Measurements from ENCODE around the gene KRI1.
"Not testable (repeated sequence)": the region's sequence is repeated elsewhere in the genome, so short reads cannot be mapped to it uniquely, and the experiment has no call there.

Gene KRI1

DNA sequence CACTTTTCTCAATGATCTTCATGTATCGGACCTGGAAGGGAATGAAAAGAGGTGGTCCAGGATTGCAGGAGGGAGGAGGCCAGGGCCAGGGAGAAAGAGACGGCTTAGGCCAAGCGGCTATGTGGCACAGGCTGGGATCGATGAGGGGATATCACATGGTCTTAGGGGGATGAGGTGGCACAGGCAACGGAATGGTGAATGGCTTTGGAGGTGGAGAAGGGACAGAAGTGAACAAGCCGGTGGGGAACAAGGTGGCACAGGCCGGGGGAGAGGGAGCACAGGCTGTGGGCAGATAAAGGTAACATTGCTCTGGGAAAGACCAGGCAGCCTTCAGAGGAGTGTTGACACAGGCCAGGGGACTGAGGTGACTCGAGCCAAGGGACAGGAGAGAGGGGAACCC lies 8.7 kb upstream of the KRI1 start:
- no peak for DNase-seq

- DNase-seq = not testable (repeated sequence)
Measured at GRCh38 chr19:10573793-10574192, 8.0 kb upstream of the KRI1 start.

GRCh38 chr19:10568826-10569651 lies 3.2 kb upstream of the KRI1 start, which contains the start of gene CDKN2D:
TSS of gene CDKN2D (minus strand) at chr19:10568979. CDS start at chr19:10568653, 326 bp downstream.
- peak; percentile 99 for DNase-seq

GRCh38 chr19:10568062-10568825 lies 2.4 kb upstream of the KRI1 start:
- no peak for DNase-seq

GRCh38 chr19:10567656-10568055 lies 1.8 kb upstream of the KRI1 start:
- DNase-seq = no peak

- no peak for DNase-seq
Measured at GRCh38 chr19:10566658-10567410, 1.0 kb upstream of the KRI1 start.

DNA sequence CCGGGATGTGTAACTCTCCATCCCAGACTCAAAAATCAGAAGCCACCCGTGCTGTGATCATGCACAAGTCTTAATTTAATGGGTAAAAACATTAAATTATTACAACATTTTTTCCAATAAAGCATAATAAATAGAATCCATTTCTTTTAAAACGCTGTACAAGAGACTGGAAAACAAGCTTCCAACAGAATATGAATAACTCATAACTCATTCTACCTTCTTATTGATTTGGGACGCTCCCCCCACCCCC lies 523 bp upstream of the KRI1 start:
- no peak for DNase-seq

DNA sequence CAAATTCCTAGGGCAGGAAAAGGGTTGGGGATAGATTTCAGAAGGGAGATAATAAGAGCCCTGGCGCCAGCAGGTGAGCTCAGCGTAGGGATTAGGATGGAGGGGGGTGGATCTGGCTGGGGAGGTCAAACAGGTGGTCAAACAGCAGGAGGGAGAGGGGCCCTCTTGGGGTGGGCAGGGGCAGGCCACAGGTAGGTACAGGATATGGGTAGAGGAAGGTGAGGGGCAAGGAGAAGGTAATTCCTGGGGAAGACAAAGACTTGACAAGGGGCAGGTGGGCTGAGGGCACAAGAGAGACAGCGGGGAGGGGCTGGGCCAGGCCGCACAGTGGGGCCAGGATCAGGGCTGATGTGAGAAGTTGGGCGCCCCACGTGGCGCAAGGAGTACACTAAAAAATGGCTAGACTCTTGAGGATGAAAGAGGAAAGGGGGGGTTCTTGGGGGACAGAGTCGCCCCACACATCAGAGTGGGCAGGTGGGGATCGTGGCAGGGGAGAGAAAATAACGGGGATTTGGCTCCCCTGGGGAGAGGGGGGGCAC lies 713 bp downstream of the KRI1 start:
- DNase-seq = peak; percentile 46

DNA sequence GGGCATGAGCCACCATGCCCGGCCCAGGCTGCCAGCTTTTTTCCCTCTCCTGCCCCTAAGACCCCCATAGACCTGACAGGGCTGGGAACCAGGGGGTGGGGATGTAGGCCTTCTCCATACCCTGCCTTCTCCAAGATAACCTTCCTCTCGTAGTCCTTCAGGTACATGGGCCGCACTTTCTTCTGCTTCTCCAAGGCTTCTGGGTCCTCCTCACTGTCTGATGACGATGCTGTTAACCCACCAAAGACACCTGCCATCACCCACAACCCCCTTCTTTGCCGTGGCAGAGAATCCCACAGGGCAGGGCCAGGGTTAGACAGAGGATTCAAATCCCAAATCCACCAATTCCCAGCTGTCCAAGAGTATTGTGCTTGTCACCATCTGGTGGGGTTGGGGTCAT lies 3.2 kb downstream of the KRI1 start:
- no peak for DNase-seq

- DNase-seq = no peak
Measured at GRCh38 chr19:10560154-10560553, 5.7 kb downstream of the KRI1 start.

- no peak for DNase-seq
Measured at GRCh38 chr19:10557603-10558197, 8.1 kb downstream of the KRI1 start.

DNA sequence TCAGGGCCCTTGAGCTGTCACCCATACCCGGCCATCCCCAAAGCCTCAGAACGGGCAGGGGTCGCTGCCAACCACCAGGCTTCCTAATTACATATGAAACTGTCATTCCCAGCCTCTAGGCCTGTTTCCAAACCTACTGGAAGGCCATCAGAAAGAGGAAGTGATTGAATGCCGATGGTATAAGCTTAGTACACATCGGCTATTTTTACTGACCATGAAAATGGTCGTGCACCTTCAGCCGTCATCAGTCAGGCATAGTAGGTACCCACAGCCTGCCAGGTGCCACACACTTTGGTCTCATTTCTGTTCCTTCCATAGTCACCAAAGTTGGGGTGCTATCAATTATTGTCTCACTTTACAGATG lies 10.2 kb downstream of the KRI1 start:
- DNase-seq = no peak

DNA sequence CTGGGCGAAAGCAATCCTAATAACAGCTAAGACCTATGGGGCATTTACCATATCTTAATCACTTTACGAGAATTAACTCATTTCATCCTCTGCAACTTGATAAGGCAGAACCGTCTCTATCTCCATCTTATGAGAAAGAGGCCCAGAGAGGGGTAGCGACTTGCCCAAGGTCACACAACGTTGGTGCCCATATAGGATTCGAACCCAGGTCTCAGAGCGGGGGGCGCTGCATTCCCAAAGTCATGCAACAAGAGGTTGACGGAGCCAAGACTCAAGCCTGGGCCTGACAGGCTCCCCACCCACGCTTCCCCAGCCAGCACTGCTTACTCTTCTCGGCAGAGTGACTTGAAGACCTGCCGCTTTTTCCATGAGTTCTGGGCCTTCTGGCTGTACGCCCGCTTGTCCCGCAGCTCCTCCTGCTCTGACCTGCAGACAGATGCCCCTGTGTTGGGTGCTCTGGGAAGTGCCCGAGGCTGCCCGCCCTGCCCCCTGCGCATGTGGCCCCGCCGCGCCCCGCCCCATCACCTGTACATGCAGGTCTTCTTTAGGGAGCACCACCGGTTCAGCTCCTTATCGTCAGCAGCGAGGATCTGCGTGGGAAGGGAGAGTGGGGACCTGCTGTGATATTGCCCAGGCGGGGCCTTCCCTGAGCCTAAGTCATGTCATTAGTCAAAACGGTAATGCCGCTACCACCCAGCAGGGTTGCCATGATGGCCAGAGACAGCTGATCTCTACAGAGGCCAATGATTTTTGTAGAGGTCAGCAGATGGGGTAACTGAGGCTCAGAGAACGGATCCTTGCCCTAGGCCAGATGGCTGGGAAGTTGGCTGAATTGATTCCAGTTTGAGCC lies 10.8 kb downstream of the KRI1 start:
- DNase-seq = no peak

GRCh38 chr19:10553943-10554381 lies 11.8 kb downstream of the KRI1 start:
- DNase-seq = no peak

DNA sequence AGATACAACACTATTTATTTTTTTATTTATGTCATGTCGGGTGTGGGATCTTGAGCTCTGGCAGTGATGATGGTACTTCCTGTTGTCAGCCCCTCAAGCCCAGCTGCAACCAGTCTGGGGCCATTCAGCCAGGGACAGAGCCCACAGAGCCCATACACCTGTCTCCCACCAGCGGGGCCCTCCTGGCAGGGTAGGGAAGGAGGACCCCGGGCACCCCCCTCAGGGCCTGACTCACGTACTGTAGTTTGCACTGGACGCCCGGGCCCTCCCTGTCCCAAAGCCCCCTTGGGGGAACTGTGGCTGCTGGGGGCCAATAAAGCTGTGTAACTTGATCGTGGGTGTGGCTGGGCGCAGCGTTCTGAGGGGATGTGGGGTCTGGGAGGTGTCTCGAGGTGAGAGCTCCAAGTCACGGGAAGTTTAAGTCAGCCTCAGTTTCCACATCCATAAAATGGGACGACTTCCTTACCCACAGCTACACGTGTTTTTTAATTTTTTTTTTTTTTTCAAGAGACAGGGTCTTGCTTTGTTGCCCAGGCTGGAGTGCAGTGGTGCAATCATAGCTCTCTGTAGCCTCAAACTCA lies 12.6 kb downstream of the KRI1 start:
- DNase-seq = no peak

DNA sequence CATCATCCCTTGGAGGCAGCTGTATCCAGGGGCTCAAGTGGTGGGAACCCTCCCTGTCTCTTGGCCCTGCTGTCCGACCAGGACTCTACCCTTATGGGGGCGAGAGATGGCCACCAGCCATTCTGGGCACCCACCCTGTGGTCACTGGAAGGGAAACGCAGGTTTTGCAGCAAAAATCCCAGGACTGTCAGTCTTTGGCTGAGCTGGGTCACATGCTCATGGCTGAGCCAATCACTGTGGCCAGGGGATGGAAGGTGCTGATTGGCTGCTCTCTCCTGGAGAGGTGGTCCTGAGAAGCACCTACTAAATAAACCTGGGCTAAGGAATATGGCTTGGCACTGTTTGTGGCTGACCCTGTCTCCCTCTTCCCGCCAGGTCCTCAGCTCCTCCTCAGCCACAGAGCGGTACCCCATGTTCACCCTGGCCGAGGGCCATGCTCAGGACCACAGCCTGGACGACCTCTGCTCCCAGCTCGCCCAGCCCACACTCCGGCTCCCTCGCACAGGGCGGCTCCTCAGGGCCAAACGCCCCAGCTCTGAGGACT lies 13.2 kb downstream of the KRI1 start:
- peak; percentile 7 for DNase-seq

DNA sequence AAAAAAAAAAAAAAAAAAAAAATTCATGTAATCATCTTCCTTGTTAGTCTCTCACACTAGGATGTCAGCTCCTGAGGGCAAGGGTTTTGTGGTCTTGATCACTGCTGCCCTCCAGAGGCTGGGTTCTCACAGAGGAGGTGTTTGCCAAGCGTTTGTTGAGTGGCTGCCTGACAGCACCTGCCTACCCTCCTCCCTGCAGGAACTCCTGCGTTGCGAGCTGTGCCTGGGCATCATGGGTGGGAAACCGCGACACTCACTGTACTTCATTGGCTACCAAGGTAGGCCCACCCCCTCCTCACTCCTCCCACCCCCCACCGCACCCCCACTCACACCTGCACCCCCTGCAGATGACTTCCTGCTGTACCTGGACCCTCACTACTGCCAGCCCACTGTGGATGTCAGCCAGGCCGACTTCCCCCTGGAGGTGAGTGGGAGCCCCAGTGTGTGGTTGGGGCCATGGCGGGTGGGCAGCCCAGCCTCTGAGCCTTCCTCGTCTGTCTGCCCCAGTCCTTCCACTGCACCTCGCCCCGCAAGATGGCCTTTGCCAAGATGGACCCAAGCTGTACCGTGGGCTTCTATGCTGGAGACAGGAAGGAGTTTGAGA lies 14.0 kb downstream of the KRI1 start:
- peak; percentile 0 for DNase-seq

- DNase-seq = not testable (repeated sequence)
Measured at GRCh38 chr19:10551006-10551405, 14.8 kb downstream of the KRI1 start.

GRCh38 chr19:10550336-10550735 lies 15.5 kb downstream of the KRI1 start:
- DNase-seq = no peak

DNA sequence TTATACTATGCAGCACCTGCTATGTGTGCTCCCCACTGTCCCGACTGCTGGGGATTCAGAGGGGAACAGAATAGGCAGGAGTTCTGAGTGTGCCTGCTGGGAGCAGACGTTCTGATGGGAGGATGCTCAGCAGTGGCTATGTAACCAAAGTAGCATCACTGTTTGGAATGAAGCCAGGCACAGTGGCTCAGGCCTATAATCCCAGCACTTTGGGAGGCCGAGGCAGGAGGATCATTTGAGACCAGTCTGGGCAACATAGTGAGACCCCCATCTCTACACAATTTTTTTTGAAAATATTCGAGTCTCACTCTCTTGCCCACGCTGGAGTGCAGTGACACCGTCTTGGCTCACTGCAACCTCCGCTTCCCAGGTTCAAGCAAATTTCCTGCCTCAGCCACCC lies 16.1 kb downstream of the KRI1 start:
- DNase-seq = no peak

- DNase-seq = no peak
Measured at GRCh38 chr19:10548746-10549276, 17.0 kb downstream of the KRI1 start.

Data from NCI-H1436 (cell line).